Measurements from ENCODE around the gene CTBS.
"Not testable (repeated sequence)": the region's sequence is repeated elsewhere in the genome, so short reads cannot be mapped to it uniquely, and the experiment has no call there.

Gene CTBS

GRCh38 chr1:84573967-84574842 lies at the start of gene CTBS:
Gene CTBS (minus strand): TSS chr1:84574440. CDS start chr1:84574415, 25 bp downstream.
- peak in 55 of 56 donors; percentile 28 to 87 (median 68) for DNase-seq

GRCh38 chr1:84621553-84621952 lies 47.3 kb upstream of the CTBS start:
- no peak for DNase-seq

- DNase-seq: peak in 51 of 56 donors; percentile 9 to 95 (median 66)
These were observed 46.6 kb upstream of the CTBS start for GRCh38 chr1:84620720-84621313.

DNA sequence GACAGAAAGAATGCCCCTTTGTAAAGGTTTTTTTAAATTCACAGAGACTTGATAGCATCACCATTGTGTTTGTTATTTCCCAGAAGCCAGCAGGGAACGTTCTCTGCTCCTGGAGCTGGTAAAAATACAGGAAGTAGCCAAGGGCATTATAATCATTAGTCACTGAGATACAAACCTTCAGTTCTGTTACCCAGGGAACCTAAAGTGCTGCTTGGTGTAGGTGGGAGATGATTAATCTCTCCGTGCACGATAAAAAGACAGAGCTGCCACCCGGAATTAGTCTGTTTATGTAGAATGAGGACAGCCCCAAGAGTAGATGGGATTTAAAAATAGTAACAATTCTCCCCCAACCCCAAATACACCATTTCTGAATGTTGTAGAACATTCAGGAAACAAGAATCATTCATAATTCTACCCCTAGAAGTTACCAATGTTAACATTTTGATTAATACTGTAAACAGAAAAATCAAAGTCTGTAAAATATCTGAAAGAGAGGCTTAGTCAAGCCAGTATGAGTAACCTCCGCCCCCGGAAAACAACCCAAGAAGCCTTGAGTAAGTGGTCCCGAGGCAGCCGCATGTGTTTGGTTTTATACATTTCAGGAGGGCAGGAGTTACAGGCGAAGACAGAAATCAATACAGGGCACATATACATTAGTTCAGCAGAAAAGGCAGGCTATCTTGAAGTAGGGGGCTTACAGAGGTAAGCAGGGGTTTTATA lies 45.3 kb upstream of the CTBS start:
- DNase-seq: peak in 21 of 56 donors; percentile 3 to 46 (median 14)

- no peak for DNase-seq
These were observed 43.1 kb upstream of the CTBS start for GRCh38 chr1:84617349-84617748.

DNA sequence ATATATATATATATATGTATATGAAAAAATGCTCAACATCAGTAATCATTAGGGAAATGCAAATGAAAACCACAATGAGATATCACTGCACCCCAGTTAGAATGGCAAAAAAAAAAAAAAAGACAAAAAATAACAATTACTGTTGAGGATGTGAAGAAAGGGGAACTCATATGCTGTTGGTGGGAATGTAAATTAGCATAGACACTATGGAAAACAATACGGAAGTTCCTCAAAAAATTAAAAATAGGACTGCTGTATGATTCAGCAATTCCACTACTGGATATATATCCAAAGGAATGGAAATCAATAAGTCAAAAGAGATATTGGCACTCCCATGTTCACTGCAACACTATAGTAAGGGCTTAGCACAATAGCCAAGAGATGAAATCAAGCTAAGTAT lies 41.5 kb upstream of the CTBS start:
- DNase-seq: no peak

- no peak for DNase-seq
These were observed 39.6 kb upstream of the CTBS start for GRCh38 chr1:84613887-84614286.

DNA sequence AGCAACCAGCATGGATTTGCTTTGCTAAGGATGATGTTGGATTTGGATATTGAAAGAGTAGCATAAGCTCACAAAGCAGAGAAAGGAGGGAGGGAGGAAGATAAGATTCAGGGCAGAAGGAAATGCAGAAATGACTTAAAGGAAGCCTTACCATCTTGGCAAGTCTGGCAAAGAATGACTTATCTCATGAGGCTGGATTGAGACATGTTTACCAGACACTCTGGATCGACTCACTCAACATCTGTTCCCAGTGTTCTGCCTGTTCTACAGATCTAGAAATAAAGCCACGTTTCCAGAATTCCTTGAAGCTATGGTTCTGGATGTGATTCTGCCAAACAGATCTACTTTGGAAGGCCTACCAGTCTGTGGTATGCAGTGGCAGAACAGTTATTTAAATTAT lies 38.8 kb upstream of the CTBS start:
- DNase-seq: no peak

- peak in 1 of 56 donors; percentile 8 for DNase-seq
These were observed 37.6 kb upstream of the CTBS start for GRCh38 chr1:84611796-84612195.

DNA sequence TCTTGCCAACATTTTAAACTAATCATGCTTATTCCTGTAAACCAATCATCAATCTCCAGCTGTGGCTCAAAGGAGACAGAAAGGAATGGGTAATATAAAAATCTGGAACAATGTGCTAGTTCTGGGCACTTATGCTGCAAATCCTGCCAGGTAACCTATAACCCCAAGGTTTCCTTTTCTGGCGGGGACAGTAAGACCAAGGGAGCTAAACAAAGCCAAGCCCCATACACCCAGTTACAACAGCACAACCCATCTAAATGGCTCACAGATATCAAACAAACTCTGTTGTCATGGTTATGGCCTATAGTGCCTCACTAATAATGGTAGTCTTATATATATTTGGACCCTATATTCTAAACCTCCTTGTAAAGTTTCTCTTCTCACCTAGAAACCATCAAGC lies 36.9 kb upstream of the CTBS start:
- DNase-seq: no peak

DNA sequence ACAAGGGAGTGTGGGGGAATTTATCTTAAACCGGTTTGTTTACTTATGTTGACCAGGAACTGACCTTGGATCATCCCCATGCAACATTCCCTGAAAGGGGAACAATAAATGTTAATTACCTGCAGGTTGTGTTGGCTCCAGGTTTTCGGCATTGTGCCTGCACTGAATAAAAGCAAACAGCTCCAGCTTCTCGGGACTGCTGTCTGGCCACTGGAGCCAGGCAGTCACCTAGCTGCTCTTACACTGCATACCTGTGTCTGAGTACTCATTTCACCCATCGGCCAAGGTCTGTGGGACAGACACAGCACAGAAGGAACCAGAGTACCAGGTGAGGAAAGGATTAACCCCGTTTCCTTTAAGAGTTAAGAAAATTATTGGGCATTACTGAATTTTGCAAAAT lies 32.7 kb upstream of the CTBS start:
- no peak for DNase-seq

DNA sequence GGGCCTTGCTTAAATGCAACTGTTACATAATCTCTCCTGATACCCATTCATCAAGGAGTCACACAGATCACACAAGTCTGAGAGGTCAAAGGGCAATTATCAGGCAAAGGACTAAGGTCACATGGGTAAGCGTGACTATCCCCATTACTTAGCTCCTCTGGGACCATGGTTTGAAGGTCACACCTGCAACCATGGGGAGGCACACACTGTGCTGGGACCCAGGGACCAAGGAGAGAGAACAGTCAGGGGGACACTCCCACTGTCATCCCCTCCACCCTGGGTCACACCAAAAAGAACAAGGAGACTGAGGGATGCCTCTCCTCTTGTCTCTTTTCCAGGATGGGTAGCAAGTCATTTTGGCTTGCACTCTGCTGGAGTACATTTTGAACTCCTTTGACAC lies 30.9 kb upstream of the CTBS start:
- DNase-seq: no peak

DNA sequence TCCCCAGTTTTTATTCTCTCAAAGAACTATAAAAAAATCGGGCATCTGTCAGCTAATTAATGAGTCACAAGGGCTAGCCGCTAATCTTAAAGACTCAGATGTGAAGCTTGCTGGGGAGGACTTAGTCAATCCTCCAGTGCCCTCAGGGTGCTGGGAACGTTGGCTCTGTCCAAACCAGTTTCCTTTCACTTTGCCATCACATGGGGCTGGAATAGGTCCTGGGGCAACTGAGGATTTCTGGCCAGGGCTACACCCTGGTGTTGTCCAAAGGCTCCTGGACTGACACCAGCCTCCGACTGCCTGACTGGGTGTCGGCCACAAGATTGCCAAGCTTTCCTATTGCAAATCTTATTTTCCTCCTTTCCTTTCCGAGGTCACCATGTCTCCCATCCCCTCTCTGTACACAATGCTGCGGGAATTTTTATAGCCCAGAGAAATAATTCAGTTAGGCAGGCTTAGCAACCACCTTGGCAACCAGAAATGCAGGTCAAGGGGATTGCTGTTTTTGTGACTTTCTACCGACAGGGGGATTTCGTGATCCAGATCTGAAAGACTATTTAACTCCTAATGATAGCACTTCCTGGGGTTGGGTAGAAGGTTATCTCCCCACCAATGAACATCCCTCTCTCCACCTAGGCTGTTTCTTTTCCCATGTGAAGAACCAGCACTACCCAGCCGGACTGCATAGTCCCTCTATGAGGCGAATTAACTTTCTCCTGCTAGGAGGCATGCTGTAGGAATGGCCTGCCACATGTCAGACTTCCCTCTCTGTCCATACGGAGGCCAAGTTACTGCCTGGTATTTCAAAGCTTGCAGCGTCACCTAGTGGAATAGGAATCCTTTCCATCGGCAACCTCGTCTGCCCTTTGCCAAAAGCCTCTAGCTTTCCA lies 29.9 kb upstream of the CTBS start:
- peak in 20 of 56 donors; percentile 1 to 39 (median 18) for DNase-seq

GRCh38 chr1:84603223-84603622 lies 29.0 kb upstream of the CTBS start:
- DNase-seq: no peak

GRCh38 chr1:84600796-84601195 lies 26.6 kb upstream of the CTBS start:
- no peak for DNase-seq

- no peak for DNase-seq
These were observed 24.9 kb upstream of the CTBS start for GRCh38 chr1:84598846-84599741.

DNA sequence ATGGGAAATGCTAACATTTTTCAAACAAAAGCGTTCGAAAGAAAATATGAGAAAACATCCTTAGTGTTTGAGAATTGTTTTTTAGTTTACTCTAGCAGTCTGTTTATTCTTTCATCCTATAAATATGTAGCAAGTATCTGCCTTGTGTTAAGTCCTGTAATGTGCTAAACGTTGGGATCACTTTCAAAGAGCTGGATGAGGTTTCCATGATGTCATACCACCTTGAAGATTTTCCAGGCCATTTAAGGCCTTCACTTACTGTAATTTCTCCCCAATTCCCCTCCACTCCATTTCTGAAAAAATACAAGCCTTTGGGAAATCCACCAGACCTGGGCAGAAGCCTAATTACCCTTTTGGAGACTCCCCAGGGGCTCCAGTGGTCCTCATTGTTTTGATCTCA lies 24.2 kb upstream of the CTBS start:
- DNase-seq: no peak

DNA sequence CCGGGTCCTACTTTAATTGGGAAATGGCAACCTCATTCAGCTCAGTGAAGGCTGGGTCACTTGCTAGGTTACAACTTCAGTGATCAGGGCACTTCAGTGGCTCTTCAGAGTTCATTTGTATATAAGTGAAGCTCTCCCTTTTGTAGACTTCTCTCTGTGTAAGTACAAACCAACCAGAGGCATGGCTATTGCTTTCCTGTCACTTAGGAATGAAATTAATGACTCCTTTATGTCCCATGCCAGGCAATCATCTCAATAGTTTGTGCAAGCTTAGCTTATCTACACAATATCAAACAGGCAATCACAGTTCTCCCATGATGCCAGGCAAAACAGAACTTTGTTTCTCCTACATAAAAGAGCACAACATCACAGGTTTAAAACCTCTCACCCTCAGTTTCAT lies 22.8 kb upstream of the CTBS start:
- DNase-seq: no peak

DNA sequence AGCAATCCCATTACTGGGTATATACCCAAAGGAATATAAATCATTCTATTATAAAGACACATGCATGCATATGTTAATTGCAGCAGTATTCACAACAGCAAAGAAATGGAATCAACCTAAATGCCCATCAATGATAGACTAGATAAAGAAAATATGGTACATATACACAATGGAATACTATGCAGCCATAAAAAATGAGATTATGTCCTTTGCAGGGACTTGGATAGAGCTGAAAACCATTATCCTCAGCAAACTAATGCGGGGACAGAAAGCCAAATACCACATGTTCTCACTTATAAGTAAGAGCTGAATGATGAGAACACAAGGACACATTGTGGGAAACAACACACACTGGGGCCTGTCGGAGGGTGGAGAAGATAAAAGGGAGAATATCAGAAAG lies 20.7 kb upstream of the CTBS start:
- DNase-seq: not testable (repeated sequence)

DNA sequence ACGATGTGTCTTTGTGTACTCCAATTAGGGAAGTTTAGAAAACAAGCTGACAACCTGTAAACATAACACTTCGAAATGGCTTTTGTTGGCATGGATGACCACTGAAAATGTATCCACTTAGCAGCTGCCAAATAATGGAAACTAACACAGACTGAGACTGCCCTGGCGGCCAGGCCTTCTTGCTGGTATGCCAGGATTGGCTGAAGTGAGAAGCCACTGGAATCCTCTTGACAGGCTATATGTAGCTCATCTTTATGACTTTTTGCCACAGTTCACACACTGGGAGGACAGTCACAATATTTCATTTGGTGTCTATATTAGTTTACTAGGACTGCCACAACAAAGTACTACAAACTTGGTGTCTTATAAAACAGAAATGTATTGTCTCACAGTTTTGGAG lies 12.9 kb upstream of the CTBS start:
- DNase-seq: no peak
